Endothelial cell of coronary artery (primary cell): ENCODE data around the gene EXOG. TPM values are rescaled to one million over a fixed set of nuclear protein-coding genes. Genes with fewer than 3 reads are reported as not detected.

Experiments
- total RNA-seq: library from RNA; depleted of rRNA; stranded (reverse); fragments of >200 nt; gene quantifications from 2 replicates; pipeline ENCODE4 v1.2.3, GENCODE V29; 2014

The EXOG gene
- total RNA-seq: 12.3 and 12.9 TPM in 2 replicates

DNA sequence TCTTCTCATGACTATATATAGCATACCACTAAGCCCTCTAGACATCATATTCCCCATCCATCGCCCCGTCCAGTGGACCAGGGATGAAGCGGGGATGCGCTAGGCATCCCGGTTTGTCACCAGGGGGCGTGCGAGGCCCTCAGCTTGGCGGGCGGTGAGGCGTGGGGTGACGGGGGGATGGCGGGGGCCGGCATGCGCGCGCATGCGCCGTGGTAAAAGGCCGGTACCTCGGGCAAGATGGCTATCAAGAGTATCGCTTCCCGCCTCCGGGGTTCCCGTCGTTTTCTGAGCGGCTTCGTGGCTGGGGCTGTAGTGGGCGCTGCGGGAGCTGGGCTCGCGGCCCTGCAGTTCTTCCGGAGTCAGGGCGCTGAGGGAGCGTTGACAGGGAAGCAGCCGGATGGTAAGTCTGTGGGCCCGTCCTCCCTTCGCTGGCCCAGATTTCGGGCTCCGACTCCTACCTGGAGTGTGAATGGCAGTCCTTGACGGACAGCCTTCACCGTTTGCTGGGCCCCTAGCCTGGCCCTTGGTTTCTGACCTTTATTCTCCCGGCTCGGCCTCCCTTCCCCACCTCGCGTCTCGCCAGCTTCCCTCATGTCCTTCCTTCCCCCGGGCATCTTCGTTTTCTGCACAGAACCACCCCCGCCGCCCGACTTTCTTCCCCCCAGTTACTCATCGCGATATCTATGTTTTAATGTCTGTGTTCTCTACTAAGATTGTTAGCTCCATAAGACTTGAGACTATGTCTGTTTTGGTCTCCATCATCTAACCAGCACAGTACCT lies at the start of gene EXOG:
TSS of gene EXOG (plus strand) at position 210 of the 780 bp plus-strand sequence. CDS start at position 238, 28 bp downstream.

GRCh38 chr3:38453075-38453912 lies 42.8 kb upstream of the EXOG start, which contains the start of gene ACVR2B:
Gene ACVR2B (plus strand): TSS chr3:38453890. CDS start chr3:38454323, 433 bp downstream.

Other genes with a start within 250 kb of the EXOG start
- 0.09 and 0.38 TPM in 2 replicates for gene SLC22A13, start 230.5 kb upstream of the EXOG start, total RNA-seq
- gene SLC22A14, start 214.0 kb upstream of the EXOG start, total RNA-seq: 0.09 TPM in 2 replicates
- gene XYLB, start 149.6 kb upstream of the EXOG start, total RNA-seq: 3.2 and 3.5 TPM in 2 replicates
- 3.4 and 4.3 TPM in 2 replicates for gene ACVR2B, start 42.5 kb upstream of the EXOG start, total RNA-seq
- 3.7 and 4.9 TPM in 2 replicates for gene SCN5A, start 153.3 kb downstream of the EXOG start, total RNA-seq